AML-193 (cell line): ENCODE measurements around the gene HELZ2.

Source experiments
- DNase-seq, 2 experiments: peaks; one replicate each; lab custom pipeline; 2025; lab: John Stamatoyannopoulos, UW

HELZ2 gene

DNA sequence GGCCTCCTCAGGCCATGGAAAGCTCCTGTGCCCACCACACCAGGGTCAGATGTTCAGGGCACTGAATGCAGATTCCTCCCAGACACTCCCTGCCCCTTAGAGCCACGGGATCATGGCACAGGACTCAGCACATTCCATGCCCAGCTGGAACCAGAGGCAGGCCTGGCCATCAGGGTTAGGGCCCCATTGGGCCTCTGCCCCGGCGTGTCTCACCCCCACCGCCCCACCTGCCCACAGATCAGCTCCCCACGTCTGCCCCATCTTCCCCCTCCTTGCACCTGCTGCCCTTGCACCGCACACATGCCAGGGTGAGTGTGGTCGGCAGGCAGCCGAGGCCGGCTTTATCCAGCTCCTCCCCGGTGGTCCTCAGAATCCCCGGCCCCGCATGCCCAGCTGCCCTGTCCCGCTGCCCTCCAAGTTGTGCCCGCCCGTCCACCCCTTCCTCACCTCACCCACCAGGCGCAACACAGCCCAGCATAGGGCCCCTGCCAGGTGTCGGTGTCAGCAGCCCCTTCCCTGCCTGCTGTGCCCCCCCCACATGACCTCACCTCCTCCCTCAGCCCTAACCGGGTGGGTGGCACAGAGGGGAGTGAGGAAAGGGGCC lies 24.3 kb downstream of the HELZ2 start:
- DNase-seq, result no peak

DNA sequence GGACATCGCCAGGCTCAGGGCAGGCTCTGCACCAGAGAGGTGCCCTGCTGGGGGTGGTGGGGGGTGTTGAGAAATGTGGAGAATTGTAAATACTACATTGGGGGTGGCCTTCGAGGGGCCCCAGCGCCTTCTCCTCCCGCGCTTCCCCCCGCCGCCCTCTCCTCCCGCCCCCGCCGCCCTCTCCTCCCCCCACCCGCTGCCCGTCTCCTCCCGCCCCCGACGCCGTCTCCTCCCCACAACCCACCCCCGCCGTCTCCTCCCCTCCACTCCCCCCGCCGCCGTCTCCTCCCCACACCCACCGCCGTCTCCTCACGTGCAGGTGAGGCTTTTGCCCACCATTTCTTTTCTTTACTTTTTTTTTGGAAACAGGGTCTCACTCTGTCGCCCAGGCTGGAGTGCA lies 25.0 kb downstream of the HELZ2 start:
- DNase-seq, result no peak

DNA sequence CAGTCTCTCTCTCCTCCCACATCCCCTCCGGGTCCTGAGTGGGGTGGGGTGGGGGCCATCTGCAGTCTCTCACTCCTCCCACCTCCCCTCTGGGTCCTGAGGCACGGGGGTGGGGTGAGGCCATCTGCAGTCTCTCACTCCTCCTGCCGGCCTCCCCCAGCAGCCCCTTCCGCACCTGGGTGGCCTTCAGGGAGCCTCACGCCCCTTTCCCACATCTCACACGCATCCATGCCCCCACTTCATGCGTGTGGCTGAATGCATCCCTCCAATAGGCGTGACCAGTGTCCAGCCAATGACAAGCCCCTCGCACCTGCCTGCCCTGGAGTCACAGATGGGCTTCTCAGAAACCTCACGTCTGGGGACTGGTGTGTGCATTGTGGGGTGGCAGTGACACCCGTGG lies 25.5 kb downstream of the HELZ2 start:
- DNase-seq, result no peak

DNA sequence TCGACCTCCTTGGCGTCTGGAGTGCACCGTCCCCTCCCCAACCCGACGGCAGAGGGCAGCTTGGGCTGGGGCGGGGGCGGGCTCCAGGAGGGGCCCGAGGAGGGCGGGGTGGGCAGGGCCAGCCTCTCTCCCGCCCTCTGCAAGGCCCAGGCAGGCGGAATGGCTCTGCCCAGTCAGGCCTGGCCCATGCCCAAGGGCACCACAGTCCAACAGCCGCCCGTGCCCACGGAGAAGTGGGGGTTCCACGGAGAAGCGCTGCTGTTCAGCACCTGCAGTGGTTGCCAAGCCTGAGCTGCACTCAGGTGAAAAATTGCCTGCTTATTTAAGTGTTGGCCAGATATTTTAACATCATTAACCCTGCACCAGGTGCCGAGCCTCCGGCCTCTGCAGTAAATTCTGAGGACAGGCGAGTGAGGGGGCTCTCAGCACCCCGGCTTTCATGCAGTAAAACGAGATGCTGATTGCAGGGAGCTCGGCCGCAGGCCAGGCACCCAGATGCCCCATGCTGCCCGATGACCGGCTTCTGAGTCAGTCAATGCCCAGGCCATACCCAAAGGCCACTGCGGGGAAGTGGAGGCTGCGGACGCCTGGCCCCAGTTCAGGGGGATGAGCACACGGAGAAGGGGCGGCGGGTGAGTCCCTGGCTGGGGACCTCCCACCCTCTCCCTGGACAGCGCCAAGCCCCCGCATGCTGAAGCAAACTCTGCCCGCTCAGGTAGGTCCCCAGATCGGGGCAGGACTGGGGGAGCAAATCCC lies 26.1 kb downstream of the HELZ2 start, which contains the start of gene SRMS:
Gene SRMS, minus strand, starts transcription at position 25 of the 756 bp plus-strand sequence. CDS start 286 bp downstream, outside the sequence.
- DNase-seq, result no peak

DNA sequence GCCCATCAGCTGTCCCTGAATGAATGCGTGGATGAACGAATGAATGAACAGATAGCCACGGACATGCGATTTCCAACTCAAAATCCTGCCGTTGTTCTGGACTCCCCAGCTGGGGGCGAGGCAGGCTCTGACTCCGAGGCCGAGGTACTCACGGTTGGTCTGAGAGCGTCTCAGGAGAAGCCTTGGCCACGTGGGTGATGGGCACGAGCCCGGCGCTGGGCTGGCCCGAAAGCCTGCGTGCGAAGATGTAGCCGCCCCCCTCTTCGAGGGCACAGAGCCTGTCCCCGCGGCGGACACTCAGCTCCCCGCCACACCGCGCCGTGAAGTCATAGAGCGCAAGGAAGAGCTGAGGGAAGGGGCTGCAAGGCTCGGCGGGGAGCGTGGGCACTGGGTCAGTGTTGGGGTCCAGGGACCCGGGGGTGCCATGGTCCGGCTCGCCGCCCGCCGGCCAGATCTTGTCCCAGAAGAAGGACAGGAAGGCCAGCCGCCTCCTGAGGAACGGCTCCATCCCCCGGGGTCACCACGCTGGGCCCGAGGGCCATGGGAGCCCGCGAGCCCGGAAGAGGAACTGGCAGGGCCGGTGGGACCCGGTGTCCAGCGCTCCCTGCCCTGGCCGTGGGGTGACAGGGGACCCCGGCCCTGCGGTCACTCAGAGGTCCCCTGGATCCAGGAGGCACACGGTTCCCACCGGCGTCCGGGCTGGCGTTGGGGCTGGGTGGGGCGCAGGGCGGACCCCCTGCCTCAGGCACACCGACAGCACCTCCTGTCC lies 26.9 kb downstream of the HELZ2 start:
- DNase-seq, result no peak

DNA sequence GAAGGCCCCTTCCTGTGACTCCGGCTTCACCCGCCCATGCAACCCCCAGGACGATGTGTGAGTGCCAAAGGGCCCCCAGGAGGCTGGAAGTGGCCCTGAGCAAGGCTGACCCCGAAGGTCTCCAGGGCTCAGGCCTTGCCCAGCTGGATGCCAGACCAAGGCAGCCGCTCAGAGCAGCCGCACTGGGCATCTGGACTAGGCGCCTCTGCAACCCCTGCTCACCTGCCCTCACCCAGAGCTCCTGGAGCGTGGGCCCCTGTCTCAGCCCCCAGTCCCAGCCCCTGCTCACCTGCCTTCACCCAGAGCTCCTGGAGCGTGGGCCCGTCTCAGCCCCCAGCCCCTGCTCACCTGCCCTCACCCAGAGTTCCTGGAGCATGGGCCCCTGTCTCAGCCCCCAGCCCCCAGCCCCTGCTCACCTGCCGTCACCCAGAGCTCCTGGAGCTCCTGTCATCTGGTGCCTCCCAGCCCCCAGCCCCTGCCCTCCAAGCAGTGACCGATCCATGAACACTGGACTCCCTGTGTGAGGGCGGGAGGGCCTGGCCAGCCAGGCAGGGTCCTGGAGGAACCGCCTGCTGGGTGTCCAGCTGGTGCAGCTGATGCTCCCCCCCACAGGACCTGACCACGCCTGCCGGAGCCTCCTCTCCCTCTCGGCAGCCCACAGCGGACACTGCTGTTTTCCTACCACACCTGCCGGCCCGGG lies 27.6 kb downstream of the HELZ2 start:
- no peak for DNase-seq

DNA sequence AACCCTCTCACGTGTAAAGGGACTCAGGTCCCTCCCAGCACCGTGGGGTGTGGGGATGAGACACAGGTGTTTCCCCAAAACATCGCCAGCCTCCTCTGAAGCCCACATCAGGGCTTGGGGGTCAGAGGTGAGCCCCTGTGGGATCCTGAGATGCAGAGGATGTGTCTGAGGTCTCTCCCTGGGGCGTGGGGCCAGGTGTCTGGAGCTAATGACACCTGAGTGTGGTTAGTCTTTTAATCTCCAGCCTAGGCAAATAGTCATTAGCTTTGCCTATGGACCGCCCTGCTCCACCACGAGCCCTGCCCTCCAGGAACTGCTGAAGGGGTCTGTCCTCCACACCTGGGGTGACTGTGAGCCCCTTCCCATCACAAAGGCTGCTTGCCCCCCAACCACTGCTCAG lies 28.2 kb downstream of the HELZ2 start:
- DNase-seq, result no peak

DNA sequence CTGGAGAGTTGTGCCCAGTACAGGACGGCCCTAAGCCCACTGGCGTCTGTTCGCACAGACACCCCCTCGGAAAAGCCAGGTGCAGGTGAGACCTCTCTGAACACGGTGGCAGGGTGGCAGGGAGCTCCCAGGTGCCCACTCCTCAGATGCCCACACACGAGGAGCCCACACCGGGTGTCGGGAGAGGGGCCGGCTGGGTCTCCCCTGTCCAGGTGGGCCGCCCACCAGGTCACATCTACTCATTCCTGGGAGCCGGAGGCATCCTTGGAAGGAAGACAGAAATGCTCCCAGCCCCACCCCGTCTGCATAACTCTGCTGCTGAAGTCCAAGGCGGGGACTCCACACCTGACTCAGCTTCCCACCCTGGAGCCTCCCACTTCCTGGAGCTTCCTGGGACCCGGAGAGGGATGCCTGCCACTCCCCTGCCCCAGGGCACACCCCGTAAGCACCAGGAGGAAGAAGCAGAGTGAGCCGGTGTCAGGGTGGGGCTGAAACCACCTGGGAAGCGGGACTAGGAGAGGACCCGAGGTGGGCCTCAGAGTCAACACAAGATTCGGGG lies 29.0 kb downstream of the HELZ2 start:
- DNase-seq, result no peak

DNA sequence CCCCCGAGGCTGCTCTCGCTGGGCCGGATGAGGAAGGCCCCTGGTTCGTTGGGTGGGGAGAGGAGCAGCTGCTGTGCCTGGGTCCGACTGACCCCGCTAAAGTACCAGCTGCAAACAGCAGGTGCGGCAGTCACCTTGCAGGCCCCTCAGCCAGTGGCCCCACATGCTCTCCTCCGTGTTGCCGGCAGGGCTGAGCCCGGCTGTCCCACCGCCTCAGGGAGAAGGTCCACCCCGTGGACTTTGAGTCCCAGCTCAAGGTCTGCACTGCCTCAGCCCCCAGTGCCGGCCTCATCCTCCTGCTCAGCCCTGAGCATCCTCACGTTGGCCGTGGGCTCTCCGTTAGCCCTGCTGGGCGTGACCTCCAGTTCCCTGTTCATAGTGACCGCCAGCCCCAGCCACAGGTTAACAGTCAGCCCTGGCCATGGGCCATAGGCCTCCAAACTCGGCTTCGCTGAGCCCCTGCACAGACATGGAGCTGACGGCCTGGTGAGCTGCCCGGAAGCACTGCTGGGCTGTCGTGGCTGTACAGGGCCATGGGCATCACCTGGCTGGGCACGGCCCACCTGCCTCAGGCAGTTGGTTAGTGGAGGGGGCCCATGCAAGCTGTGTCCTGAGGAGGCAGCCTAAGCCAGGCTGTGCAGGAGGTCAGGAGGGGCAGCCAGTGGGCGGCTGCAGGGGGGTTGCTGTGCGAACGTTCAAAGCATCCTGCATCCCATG lies 29.6 kb downstream of the HELZ2 start:
- DNase-seq, result no peak

DNA sequence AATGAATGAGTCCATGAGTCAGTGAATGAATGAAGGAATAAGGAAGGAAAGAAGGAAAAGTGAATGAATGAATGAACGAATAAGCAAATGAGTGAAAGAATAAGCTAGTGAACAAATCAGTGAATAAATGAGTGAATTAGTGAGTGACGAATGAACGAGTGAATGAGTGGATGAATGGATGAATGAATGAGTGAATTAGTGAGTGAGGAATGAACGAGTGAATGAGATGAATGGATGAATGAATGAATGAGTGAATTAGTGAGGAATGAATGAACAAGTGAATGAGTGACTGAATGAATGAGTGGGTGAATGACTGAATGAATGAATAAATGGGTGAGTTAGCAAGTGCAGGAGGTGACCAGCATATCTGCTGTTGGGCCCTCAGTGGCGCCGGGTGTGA lies 30.3 kb downstream of the HELZ2 start:
- no peak for DNase-seq

DNA sequence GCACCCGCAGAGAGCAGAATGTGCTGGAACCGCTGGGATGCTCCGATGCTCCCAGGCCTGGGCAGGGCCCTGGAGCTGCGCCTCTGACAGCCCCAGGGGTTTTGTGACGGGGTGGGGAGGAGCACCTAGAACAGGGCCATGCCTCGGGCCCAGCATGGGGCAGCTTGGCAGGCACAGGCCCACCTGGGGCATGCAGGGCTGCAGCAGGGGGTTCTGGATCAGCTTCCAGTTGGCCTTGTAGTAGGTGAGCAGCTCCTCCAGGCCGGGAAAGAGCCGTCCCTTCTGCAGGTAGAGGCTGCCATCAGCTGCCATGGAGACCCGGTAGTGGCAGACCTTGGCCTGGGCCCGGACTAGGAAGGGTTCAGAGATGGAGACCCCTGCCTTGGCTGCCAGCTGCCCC lies 30.9 kb downstream of the HELZ2 start:
- no peak for DNase-seq

DNA sequence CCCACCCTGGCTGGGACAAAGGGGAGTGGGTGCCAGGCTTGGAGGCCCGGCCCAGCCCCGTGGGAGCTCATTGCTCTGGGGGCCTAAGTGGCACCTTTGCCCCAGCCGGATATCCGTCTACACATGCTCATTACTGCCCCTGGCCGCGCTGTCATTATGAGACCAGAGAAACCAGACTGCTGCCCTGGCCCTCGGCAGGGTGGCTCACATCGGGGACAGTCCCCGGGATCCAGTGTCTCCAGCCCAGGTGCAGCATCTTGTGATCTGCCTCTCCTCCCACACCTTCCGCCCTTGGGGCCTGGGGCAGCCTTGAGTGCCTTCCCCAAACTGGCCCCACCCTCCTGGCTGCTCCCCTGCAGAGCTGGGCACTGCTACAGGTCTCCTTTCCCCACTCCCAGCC lies 31.3 kb downstream of the HELZ2 start:
- DNase-seq, result no peak

DNA sequence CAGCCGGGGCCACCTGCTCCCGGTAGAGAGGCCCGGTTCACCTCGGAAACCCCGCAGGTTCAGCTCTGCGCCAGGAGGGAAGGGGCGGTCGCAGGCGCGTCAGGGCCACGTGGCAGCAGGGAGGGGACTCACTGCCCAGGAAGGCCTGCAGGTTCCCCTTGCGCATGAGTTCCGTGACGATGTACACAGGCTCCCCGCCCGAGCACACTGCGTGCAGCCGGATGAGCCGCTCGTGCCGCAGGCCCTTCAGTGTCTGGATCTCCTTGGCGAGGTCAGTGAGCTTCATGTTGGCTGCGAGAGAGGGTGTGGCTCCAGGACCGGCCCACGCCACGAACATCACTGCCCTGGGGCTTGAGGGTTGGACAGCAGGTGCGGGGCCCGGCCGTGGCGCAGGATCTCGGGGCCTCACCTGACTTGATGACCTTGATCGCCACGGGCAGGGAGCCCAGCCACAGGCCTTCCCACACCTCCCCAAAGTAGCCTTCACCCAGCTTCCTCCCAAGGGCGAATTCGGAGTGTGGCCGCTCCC lies 31.9 kb downstream of the HELZ2 start:
- no peak for DNase-seq

DNA sequence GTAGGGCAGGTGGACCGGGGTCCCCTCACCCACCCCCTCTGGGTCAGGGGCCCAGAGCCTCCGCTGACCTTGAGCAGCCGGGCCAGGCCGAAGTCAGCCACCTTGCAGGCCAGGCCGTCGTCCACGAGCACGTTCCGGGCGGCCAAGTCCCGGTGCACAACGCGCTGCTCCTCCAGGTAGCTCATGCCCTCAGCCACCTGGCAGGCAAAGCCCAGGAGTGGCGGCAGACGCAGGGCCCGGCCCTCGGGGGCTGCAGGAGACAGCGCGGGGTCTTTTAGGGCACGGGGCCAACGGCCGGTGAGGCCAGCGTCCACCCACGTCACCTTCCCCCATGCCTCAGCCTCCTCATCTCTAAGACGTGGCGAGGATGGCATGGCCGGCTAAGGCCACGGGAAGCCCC lies 32.7 kb downstream of the HELZ2 start:
- no peak for DNase-seq

DNA sequence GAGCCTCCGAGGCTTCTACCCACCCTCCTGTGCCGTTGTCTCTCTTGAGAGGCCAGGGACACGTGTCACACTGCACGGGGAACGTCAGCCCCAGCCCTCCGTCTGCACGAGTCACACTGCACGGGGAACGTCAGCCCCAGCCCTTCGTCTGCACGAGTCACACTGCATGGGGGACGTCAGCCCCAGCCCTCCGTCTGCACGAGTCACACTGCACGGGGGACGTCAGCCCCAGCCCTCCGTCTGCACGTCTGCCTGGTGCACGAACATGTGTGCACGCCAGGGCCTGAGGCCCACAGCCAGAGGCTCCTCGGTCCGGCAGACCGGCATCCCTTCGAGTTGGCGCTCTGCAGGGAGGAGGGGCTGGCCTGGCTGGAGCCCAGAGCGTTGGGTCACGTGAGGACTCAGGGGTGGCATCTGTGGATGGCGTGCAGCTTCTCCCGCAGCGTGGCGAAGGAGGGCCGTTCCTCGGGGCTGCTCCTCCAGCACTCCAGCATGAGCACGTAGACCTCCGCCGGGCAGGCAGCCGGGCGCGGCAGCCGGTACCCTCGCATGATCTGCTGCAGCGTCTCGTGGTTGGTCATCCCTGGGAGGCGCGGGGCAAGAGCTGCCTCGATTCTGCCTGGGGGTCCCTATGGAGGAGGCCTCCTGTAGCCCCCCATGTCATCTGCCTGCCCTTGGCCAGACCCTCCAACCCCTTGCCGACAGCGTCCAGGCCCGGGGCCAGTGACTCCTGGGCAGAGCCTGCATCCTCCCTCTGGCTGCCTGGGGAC lies 33.4 kb downstream of the HELZ2 start:
- no peak for DNase-seq

DNA sequence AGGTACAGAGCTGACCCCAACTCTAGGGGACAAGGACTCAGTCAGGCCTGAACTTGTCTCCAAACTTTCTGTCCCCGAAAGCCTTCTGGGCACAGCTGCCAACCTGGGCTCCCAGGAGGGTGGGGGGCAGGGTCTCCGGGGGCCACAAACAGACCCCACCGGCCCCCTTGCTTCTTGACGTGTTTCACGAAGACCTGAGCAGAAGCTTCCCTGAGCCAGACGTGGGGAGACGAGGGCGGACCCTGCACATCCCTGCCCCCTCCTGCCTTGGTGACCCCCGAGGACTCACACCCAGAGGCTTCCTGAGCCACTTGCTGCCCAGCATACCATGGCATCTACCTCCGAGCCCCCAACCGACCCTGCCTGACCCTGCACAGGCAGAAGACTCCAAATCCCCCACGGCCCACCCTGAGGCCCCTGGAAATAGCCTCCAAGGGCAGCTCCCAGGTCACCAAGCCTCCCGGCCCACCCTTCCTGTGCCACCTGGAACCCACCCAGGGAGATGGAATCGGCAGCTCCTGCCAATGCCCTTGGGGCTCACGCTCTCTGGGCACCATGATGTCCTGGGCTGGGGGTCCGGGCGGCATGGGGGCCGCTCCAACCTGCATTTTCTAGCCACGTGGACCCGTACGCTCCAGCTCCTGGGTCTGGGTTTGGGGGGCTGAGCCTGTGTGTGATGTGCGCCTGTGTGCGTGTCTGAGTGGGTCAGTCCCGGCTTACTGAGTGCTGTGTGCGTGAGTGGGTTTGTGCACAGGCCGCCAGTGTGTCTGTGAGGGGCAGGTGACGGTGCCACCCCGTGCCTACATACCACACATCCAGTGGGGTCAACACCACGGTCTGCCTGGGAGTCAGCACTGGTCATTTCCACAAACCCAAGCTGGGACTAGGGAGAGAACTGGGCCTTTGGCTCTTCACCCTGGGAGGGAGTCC lies 34.3 kb downstream of the HELZ2 start:
- no peak for DNase-seq

DNA sequence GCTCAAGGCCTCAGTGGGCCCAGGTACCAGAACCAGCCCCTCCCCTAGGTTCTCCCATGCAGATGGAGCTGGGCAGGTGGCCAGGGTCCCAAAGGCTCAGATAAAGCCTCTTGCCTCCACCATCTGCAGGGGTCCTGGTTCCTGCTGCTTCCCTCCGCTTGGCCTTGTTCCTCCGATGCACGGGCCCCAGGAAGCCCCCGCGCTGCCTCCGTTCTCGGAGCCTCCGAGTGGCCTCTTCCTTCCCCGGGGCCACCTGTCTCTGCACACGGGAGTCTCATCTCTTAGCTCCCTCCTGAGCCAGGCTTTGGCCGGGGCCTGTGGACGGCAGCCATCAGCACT lies 35.0 kb downstream of the HELZ2 start:
- no peak for DNase-seq

DNA sequence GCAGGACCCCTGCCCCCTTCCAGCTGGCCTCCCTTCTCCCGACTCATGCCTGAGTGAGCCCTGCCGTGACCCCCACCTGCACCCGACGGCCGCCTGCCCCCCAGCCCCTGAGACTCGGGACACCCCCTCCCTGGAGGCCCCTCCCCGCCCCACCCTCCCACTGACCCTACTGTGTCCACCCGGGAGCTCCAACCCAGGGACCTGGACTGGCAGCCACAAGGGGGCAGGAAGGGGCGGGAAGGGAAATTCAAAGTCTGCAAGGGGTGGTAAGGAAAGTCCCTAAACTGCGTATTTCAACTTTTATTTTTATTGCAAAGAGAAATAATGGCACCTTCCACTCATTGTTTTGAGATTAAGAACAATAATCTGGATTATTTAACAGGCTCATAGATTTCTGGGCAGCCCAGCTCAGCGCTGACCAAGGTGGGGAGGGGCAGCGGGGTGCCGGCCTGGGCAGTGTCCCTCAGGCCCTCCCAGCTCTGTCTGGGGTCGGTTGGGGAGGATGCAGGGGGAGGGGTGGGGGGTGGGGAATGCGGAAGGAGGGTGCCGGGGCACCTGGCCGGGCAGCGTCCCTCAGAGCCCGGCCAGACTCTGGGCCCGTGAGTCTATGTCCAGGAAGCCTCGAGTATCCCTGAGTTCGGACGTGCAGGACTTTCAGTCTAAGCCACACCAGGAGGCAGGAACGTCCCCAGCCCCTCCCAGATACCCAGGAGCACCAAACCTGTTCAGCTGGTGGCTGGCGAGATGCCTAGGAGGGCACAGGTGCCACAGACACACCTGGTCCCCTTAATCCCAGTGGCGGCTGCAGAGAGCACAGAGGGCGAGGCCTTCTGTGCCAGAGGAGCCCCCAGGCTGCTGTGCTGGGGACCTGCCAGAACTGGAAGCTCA lies 35.6 kb downstream of the HELZ2 start:
- no peak for DNase-seq
